PC-3 (cell line): ENCODE data around the gene RC3H2.

Source experiments
- CTCF ChIP-seq: fragments of 300-600 bp; sonication (generic); conservative IDR thresholded peaks from 2 replicates; pipeline ENCODE4 v1.5.1; 2017; ENCODE audit warnings: antibody characterized with exemption, low read depth, mild to moderate bottlenecking, low read length
- EZH2 ChIP-seq: fragments of 300-600 bp; sonication (generic); IDR thresholded peaks from one replicate; pipeline ENCODE4 v1.6.1; 2017; ENCODE audit warnings: antibody characterized with exemption, mild to moderate bottlenecking, low read length; ENCODE audit not compliant: unreplicated experiment
- EZH2phosphoT487 ChIP-seq: fragments of 300-600 bp; sonication (generic); IDR thresholded peaks from 2 replicates; pipeline ENCODE4 v1.6.1; 2018; ENCODE audit warnings: mild to moderate bottlenecking, antibody characterized with exemption, low read length, borderline replicate concordance

DNA sequence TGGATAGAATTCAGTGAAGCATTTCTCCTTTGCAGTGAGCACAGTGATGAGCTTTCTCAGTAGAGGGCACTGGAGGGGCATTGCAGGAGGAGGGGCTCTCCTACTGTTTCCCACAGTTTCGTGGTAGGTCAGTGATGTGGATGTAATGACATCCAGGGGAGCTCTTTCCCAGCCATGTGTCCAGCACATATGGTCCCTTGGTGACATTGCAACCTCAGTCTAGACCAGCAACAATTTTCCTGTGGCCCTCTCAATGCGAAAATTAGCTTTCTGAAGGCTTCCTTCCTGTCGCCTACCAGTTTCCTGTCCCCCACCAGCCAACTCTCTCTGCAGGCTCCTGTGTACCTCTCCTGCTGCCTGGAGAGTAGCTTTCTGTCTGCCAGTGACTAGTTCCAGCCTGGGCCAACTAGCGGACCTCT is 69.8 kb downstream of the RC3H2 start:
- TF ChIP-seq CTCF (no peak), EZH2 (no peak), EZH2phosphoT487 (no peak)
